OCI-LY1 (cell line): ENCODE measurements around the gene HOMEZ.
"Not testable (repeated sequence)": the region's sequence is repeated elsewhere in the genome, so short reads cannot be mapped to it uniquely, and the experiment has no call there.

ENCODE experiments used
- H2AFZ ChIP-seq: fragments of 200-600 bp; sonication (generic), shearing (Covaris generic); 2 replicates; pipeline ENCODE4 v1.6.0; 2014; ENCODE audit warnings: antibody characterized with exemption, mild to moderate bottlenecking, low read length
- H3F3A ChIP-seq: fragments of 200-600 bp; sonication (generic), shearing (Covaris generic); 2 replicates; pipeline ENCODE4 v1.6.0; 2014; ENCODE audit warnings: mild to moderate bottlenecking, antibody characterized with exemption, low read length, moderate library complexity; ENCODE audit not compliant: insufficient read depth
- H3K27ac ChIP-seq: fragments of 200-600 bp; sonication (generic); 2 replicates; pipeline ENCODE4 v1.5.1; 2014; ENCODE audit warnings: low read length, mixed run types, mild to moderate bottlenecking, low read depth; ENCODE audit not compliant: poor library complexity, severe bottlenecking
- H3K27me3 ChIP-seq: fragments of 200-600 bp; sonication (generic); 2 replicates; pipeline ENCODE4 v1.6.0; 2014; ENCODE audit warnings: antibody characterized with exemption, mild to moderate bottlenecking, low read length, moderate library complexity; ENCODE audit not compliant: insufficient read depth
- H3K36me3 ChIP-seq: fragments of 200-600 bp; sonication (generic); 2 replicates; pipeline ENCODE4 v1.6.1; 2014; ENCODE audit warnings: mild to moderate bottlenecking, antibody characterized with exemption, low read length, moderate library complexity, mixed read lengths; ENCODE audit not compliant: insufficient read depth
- H3K4me1 ChIP-seq: fragments of 200-600 bp; sonication (generic); 2 replicates; pipeline ENCODE4 v1.5.1; 2014; ENCODE audit warnings: mild to moderate bottlenecking, low read length, moderate library complexity; ENCODE audit not compliant: insufficient read depth, severe bottlenecking
- H3K4me2 ChIP-seq: fragments of 200-600 bp; sonication (generic), shearing (Covaris generic); 2 replicates; pipeline ENCODE4 v1.6.1; 2014; ENCODE audit warnings: low read length
- H3K4me3 ChIP-seq: fragments of 200-600 bp; sonication (generic); 2 replicates; pipeline ENCODE4 v1.5.1; 2014; ENCODE audit warnings: low read length, low read depth, mild to moderate bottlenecking, mixed read lengths; ENCODE audit not compliant: poor library complexity, severe bottlenecking
- H3K79me2 ChIP-seq: fragments of 200-600 bp; shearing (Covaris generic); 2 replicates; pipeline ENCODE4 v1.6.1; 2016; ENCODE audit warnings: mixed run types, low read length, mixed read lengths; ENCODE audit not compliant: insufficient read depth
- H3K9ac ChIP-seq: fragments of 200-600 bp; sonication (generic), shearing (Covaris generic); 2 replicates; pipeline ENCODE4 v1.6.1; 2014; ENCODE audit warnings: mild to moderate bottlenecking, low read length, mixed read lengths
- H3K9me2 ChIP-seq: fragments of 200-600 bp; sonication (generic), shearing (Covaris generic); 2 replicates; pipeline ENCODE4 v1.6.1; 2014; ENCODE audit warnings: low read depth, mild to moderate bottlenecking, low read length, mixed read lengths
- H3K9me3 ChIP-seq: fragments of 200-600 bp; shearing (Covaris generic); 2 replicates; pipeline ENCODE4 v1.6.1; 2014; ENCODE audit warnings: low read length, mixed read lengths
- H4K20me1 ChIP-seq: fragments of 200-600 bp; sonication (generic), shearing (Covaris generic); 2 replicates; pipeline ENCODE4 v1.6.0; 2016; ENCODE audit warnings: mild to moderate bottlenecking, low read length; ENCODE audit not compliant: insufficient read depth
- EZH2 ChIP-seq: fragments of 200-600 bp; sonication (generic), shearing (Covaris generic); IDR thresholded peaks from 2 replicates; pipeline ENCODE4 v1.8.0; 2017; ENCODE audit warnings: borderline replicate concordance, mixed run types, mild to moderate bottlenecking, antibody characterized with exemption, low read length, moderate library complexity, mixed read lengths
- TF ChIP-seq, protein P1 (sequence below): fragments of 200-600 bp; sonication (generic), shearing (Covaris generic); IDR thresholded peaks from 2 replicates; pipeline ENCODE4 v1.5.1; 2017; ENCODE audit warnings: mild to moderate bottlenecking, antibody characterized with exemption, low read length, moderate library complexity, mixed read lengths

HOMEZ gene

DNA sequence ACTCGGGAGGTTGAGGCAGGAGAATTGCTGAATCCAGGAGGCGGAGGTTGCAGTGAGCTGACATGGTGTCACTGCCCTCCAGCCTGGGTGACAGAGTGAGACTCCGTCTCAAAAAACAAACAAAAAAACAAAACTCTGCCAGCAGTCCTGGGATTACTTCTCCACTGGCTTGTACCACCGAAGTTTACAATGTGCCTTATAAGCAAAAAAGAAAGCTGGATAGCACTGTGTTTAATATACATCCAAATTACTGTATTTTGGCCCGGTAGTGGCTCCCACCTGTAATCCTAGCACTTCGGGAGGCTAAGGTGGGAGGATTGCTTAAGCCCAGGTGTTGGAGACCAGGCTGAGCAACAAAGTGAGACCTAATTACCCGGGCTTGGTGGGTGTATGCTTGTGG is 16.7 kb downstream of the HOMEZ start:
- H3K9me2 ChIP-seq, result no peaks in the 10 kb centered on the region
- no peaks in the 10 kb centered on the region for H3K27me3 ChIP-seq
- H3K4me3 ChIP-seq, result no peak overlapping the region
- H3K9ac ChIP-seq, result no peak overlapping the region
- no peaks in the 10 kb centered on the region for H3K79me2 ChIP-seq
- TF ChIP-seq EZH2, result no peak
- TF ChIP-seq, protein P1, sequence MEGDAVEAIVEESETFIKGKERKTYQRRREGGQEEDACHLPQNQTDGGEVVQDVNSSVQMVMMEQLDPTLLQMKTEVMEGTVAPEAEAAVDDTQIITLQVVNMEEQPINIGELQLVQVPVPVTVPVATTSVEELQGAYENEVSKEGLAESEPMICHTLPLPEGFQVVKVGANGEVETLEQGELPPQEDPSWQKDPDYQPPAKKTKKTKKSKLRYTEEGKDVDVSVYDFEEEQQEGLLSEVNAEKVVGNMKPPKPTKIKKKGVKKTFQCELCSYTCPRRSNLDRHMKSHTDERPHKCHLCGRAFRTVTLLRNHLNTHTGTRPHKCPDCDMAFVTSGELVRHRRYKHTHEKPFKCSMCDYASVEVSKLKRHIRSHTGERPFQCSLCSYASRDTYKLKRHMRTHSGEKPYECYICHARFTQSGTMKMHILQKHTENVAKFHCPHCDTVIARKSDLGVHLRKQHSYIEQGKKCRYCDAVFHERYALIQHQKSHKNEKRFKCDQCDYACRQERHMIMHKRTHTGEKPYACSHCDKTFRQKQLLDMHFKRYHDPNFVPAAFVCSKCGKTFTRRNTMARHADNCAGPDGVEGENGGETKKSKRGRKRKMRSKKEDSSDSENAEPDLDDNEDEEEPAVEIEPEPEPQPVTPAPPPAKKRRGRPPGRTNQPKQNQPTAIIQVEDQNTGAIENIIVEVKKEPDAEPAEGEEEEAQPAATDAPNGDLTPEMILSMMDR, result no peak
- H2AFZ ChIP-seq, result no peak overlapping the region
- H3K9me3 ChIP-seq, result no peaks in the 10 kb centered on the region
- H3F3A ChIP-seq, result peaks cover 3% of the 10 kb centered on the region; the same call in 1 of the 2 replicates
- no peaks in the 10 kb centered on the region for H3K36me3 ChIP-seq
- no peaks in the 10 kb centered on the region for H3K4me1 ChIP-seq
- no peak overlapping the region for H3K27ac ChIP-seq
- no peaks in the 10 kb centered on the region for H4K20me1 ChIP-seq
- no peak overlapping the region for H3K4me2 ChIP-seq

DNA sequence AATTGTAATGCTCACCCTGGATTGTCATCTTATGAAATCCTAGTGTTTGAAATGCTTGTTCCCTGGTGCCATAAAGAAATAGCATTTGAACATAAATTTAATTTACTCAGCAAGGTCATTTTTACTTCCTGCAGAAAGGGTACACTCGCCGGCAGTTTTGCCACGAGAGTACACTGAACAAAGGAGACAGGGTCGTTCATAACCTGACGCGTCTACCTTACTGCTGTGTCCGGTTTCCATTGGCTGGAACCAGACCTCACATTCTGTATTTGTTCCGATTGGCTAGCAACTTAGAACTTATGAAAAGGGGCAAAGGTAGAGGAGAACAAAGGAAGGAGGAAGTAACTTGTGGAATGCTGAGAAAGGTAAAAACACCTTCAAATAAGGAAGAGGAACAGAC is 25.1 kb downstream of the HOMEZ start:
- not testable (repeated sequence) for H3K9ac ChIP-seq, H3K9me2 ChIP-seq, H2AFZ ChIP-seq, H3K9me3 ChIP-seq, H3K4me3 ChIP-seq, H3K79me2 ChIP-seq, H3K27me3 ChIP-seq, H3F3A ChIP-seq, H3K36me3 ChIP-seq, H3K4me2 ChIP-seq, H3K27ac ChIP-seq, H3K4me1 ChIP-seq, H4K20me1 ChIP-seq

DNA sequence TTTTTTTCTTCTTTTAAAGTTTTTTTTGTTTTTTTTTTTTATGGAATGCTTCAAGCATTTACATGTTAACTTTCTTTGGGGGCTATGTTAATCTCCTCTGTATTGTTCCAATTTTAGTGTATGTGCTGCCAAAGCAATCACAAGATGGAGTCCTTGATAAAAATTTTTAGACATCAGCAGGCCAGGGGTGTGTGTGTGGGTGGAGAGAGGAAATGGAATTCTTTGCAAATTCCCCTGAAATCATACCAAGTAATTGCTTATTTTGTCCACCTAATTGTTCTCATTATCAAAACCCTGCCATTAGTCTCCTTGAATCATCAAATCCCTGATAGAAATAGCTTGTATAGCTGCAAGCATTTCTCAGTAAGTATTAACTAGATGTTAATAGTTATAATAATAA is 26.5 kb downstream of the HOMEZ start:
- Histone ChIP-seq H3K9me3 (no peaks in the 10 kb centered on the region), H3F3A (no peaks in the 10 kb centered on the region), H3K9me2 (no peaks in the 10 kb centered on the region), H3K36me3 (no peaks in the 10 kb centered on the region), H3K4me2 (no peak overlapping the region), H3K27ac (no peak overlapping the region), H4K20me1 (no peaks in the 10 kb centered on the region), H3K79me2 (no peaks in the 10 kb centered on the region), H3K4me3 (no peak overlapping the region), H3K4me1 (no peaks in the 10 kb centered on the region), H3K27me3 (no peaks in the 10 kb centered on the region), H2AFZ (no peak overlapping the region), H3K9ac (no peak overlapping the region)
- TF ChIP-seq, protein P1, result no peak
- no peak for TF ChIP-seq EZH2

DNA sequence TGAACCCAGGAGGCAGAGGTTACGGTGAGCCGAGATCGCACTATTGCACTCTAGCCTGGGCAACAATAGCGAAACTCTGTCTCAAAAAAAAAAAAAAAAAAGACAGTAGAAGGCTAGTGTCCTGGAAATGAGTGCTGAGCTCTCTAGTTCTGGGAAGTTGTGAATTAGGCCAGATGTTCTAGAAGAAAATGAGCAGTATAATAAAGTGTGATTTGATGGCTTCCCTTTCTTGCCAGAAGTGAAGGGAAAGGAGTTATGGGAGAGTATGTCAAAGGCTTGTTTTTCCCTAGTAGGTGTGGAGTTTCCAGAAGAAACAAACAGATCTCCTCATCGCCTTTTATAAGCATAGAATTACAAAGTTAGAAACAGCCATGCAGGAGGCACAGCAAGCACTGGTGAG is 27.7 kb downstream of the HOMEZ start:
- H3K9me3 ChIP-seq, result no peaks in the 10 kb centered on the region
- TF ChIP-seq EZH2, result no peak
- TF ChIP-seq, protein P1, result no peak

More for the DNA sequence above, 27.7 kb downstream of the HOMEZ start:
- Histone ChIP-seq H3K9me2 (no peaks in the 10 kb centered on the region), H3K4me2 (no peak overlapping the region), H3K79me2 (no peaks in the 10 kb centered on the region), H3K27me3 (no peaks in the 10 kb centered on the region; the same call in 1 of the 2 replicates), H4K20me1 (no peaks in the 10 kb centered on the region), H3K36me3 (no peaks in the 10 kb centered on the region), H3K9ac (no peak overlapping the region), H3K27ac (no peak overlapping the region), H3K4me3 (no peak overlapping the region), H3K4me1 (no peaks in the 10 kb centered on the region), H3F3A (no peaks in the 10 kb centered on the region), H2AFZ (no peak overlapping the region)
